Naive thymus-derived CD4-positive, alpha-beta T cell (primary cell): ENCODE measurements around the gene SMIM5. TPM values are rescaled to one million over a fixed set of nuclear protein-coding genes. Genes with fewer than 3 reads are reported as not detected.
A peak's percentile ranks its signal among the peaks of the same experiment; 100 is the strongest.

Source experiments
- ATAC-seq: fragments of 150-1000 bp; cut with Tn5 transposase; 2 replicates; pipeline ENCODE4 v1.10.0; 2021; ENCODE audit warnings: mild to moderate bottlenecking, moderate library complexity
- CTCF ChIA-PET: fragments of 350-600 bp; sonication (Branson Sonifier 250); formaldehyde crosslinking; loops from one replicate; lab custom pipeline; 2021; ENCODE audit warnings: antibody characterized with exemption; lab: Charles Lee
- POLR2A ChIA-PET: fragments of 350-600 bp; sonication (Branson Sonifier 250); formaldehyde crosslinking; loops from one replicate; lab custom pipeline; 2021; ENCODE audit warnings: antibody characterized with exemption, inconsistent platforms; lab: Charles Lee
- DNase-seq, 9 donors: peaks; one replicate each; pipeline versions ENCODE4 v3.0.0 to v3.0.0-alpha.2; 2020 to 2022; ENCODE audit warnings: mixed read lengths in 1 of 9
- H3K27ac ChIP-seq: one replicate; pipeline ENCODE4 v1.7.0; 2013; ENCODE audit warnings: mild to moderate bottlenecking, low read depth, low read length, moderate library complexity
- H3K27me3 ChIP-seq, 2 donors: one replicate each; pipeline ENCODE4 v1.7.0; 2013; ENCODE audit warnings: low read length in 2 of 2, mild to moderate bottlenecking in 2 of 2, moderate library complexity in 2 of 2; ENCODE audit not compliant: control insufficient read depth in 2 of 2, insufficient read depth in 2 of 2
- H3K36me3 ChIP-seq, 3 experiments: 1 replicate in 2 of 3; 2 replicates in 1 of 3; pipeline ENCODE4 v1.7.0; 2013; ENCODE audit warnings: low read length in 3 of 3, mild to moderate bottlenecking in 3 of 3, moderate library complexity in 1 of 3; ENCODE audit not compliant: insufficient read depth in 3 of 3, control insufficient read depth in 2 of 3
- H3K4me1 ChIP-seq, 2 donors: one replicate each; pipeline ENCODE4 v1.7.0; 2013; ENCODE audit warnings: low read length in 2 of 2, mild to moderate bottlenecking in 2 of 2, moderate library complexity in 1 of 2; ENCODE audit not compliant: control insufficient read depth in 2 of 2, insufficient read depth in 2 of 2
- H3K4me3 ChIP-seq: 2 replicates; pipeline ENCODE4 v1.7.0; 2013; ENCODE audit warnings: mild to moderate bottlenecking, low read length
- H3K9me3 ChIP-seq, 3 experiments: 1 replicate in 2 of 3; 2 replicates in 1 of 3; pipeline ENCODE4 v1.7.0; 2013; ENCODE audit warnings: low read length in 3 of 3; ENCODE audit not compliant: control insufficient read depth in 2 of 3
- H3K27ac Mint-ChIP-seq, 9 donors: one replicate each; pipeline ENCODE4 v1.8.0; 2020 to 2022; ENCODE audit warnings: mixed read lengths in 9 of 9, mild to moderate bottlenecking in 8 of 9, moderate library complexity in 5 of 9, inconsistent platforms in 2 of 9
- H3K27me3 Mint-ChIP-seq, 5 donors: one replicate each; pipeline ENCODE4 v1.8.0; 2021 to 2022; ENCODE audit warnings: mixed read lengths in 5 of 5, mild to moderate bottlenecking in 1 of 5
- H3K36me3 Mint-ChIP-seq, 5 donors: one replicate each; pipeline ENCODE4 v1.8.0; 2020 to 2022; ENCODE audit warnings: mixed read lengths in 5 of 5, mild to moderate bottlenecking in 3 of 5, inconsistent platforms in 1 of 5
- H3K4me1 Mint-ChIP-seq, 7 donors: one replicate each; pipeline ENCODE4 v1.8.0; 2020 to 2022; ENCODE audit warnings: mixed read lengths in 7 of 7, mild to moderate bottlenecking in 3 of 7, inconsistent platforms in 1 of 7
- H3K4me3 Mint-ChIP-seq, 10 donors: one replicate each; pipeline ENCODE4 v1.8.0; 2020 to 2022; ENCODE audit warnings: mild to moderate bottlenecking in 10 of 10, mixed read lengths in 10 of 10, moderate library complexity in 6 of 10, inconsistent platforms in 2 of 10
- H3K9me3 Mint-ChIP-seq, 11 donors: one replicate each; pipeline ENCODE4 v1.8.0; 2020 to 2022; ENCODE audit warnings: mixed read lengths in 11 of 11, mild to moderate bottlenecking in 4 of 11, inconsistent platforms in 1 of 11, moderate library complexity in 1 of 11
- intact Hi-C, 2 donors: fragments of 100-400 bp; cut with micrococcal nuclease; formaldehyde crosslinking; loops; one replicate each; pipeline ENCODE4 v1.15.1; 2023
- polyA plus RNA-seq, 2 donors: library from polyadenylated mRNA; unstranded; fragments of 300-500 nt; fragmentation: Illumina TruSeq; gene quantifications; one replicate each; pipeline ENCODE4 v1.2.3, GENCODE V29; 2021
- total RNA-seq, 6 experiments: library from RNA in 5 of 6; stranded (reverse) in 5 of 6; gene quantifications; 1 replicate in 5 of 6; 2 replicates in 1 of 6; pipeline ENCODE4 v1.2.3 and lab custom pipeline; 2021 to 2026

The SMIM5 gene
- total and polyA plus RNA-seq, 7 experiments from 2014 or later = 0.06 to 2.4 (median 0.82) TPM

DNA sequence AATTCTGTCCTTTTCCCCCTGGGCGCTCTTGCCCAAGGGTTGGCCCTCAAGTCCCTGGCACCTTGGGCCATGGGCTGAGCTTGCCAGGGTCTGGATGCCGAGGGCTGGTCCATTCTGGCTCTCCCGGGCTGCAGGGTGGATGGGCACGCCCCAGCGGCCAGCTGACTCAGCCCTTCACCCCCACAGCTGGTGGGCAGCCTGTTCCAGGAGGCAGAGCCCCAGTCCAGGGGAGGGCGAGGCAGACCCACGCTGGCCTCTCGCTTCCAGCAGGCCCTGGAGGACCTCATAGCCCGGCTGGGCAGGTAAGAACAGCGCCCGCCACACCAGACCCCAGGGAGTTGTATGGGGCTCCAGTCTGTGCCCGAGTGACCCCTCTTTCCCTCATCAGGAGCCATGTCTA, 30.6 kb upstream of the SMIM5 start:
- Mint-ChIP-seq H3K9me3 (no peaks in the 10 kb centered on the region), H3K4me3 (no peak overlapping the region), H3K36me3 (peaks cover 0 to 5% (median 0%) of the 10 kb centered on the region in 5 donors), H3K27me3 (no peaks in the 10 kb centered on the region), H3K4me1 (peaks cover 0 to 6% (median 0%) of the 10 kb centered on the region in 7 donors), H3K27ac (no peak overlapping the region)
- CTCF ChIA-PET = no interaction called here
- no peak for DNase-seq
- Histone ChIP-seq H3K4me1 (no peaks in the 10 kb centered on the region), H3K9me3 (no peaks in the 10 kb centered on the region), H3K27ac (no peak overlapping the region), H3K4me3 (no peak overlapping the region), H3K36me3 (no peaks in the 10 kb centered on the region), H3K27me3 (no peaks in the 10 kb centered on the region)
- POLR2A ChIA-PET = no interaction called here
- no peak for ATAC-seq
- intact Hi-C loops = no loop called here

DNA sequence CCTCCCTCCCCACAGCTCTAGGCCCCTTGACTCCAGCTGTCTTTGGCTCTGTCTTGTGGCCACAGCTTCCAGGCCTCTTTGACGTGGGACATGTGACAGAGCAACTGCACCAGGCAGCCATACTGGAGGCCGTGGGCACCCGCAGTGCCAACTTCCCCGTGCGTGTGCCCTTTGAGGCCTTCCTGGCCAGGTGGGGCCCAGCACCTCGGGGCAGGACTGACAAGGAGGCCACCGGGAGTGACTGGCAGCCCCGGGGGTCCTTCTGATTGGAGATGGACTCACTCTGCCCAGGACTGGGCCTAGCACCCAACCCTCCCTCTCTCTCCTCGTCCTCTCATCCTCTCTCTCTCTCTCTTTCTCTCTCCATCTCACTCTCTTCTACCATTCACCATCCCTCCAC, 30.1 kb upstream of the SMIM5 start:
- H3K9me3 Mint-ChIP-seq = no peaks in the 10 kb centered on the region
- H3K36me3 Mint-ChIP-seq = peaks cover 0 to 5% (median 0%) of the 10 kb centered on the region in 5 donors
- peaks cover 0 to 6% (median 0%) of the 10 kb centered on the region in 7 donors for H3K4me1 Mint-ChIP-seq
- intact Hi-C loops = no loop called here
- no peak for DNase-seq
- no peak for ATAC-seq
- no peak overlapping the region for H3K4me3 Mint-ChIP-seq
- H3K27ac Mint-ChIP-seq = peak overlapping the region in 1 of 9 donors; percentile 53
- Histone ChIP-seq H3K27me3 (no peaks in the 10 kb centered on the region), H3K36me3 (no peaks in the 10 kb centered on the region), H3K9me3 (no peaks in the 10 kb centered on the region), H3K4me3 (no peak overlapping the region), H3K4me1 (no peaks in the 10 kb centered on the region), H3K27ac (no peak overlapping the region)
- H3K27me3 Mint-ChIP-seq = no peaks in the 10 kb centered on the region
- CTCF ChIA-PET = no interaction called here
- POLR2A ChIA-PET = no interaction called here

DNA sequence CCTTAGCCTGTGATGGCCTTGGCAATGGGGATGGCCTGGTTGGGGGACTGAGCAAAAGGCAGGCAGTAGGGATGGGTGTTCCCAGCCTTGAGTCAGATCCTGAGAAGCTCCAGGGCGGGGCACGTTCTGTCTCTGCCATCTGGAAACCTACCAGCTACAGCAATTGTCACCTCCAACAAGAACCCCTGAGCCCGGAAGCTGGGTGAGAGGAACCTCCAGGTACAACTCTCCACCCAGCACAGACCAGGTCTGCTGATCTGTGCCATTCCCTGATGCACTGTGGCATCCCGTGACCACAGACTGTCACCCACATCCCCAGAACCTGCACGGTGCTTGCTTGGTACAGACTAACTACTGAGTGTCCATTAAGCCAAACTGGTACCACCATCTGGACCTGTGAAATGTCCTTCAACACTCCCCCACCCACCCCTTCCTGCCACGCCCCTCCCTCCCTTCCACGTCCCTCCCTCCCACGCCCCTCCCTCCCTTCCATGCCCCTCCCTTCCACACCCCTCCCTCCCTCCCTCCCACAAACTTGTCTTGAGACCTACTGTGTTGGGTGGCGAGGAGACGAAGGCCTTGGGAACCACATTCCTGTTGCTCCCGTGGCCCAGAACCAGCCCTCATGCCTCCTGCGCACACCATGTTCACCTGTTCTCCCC, 29.1 kb upstream of the SMIM5 start:
- DNase-seq (no peak), ATAC-seq (no peak)
- Mint-ChIP-seq H3K27me3 (no peaks in the 10 kb centered on the region), H3K4me1 (peaks cover 0 to 6% (median 0%) of the 10 kb centered on the region in 7 donors), H3K4me3 (no peak overlapping the region), H3K36me3 (peaks cover 0 to 5% (median 0%) of the 10 kb centered on the region in 5 donors), H3K9me3 (no peaks in the 10 kb centered on the region), H3K27ac (no peak overlapping the region)
- Histone ChIP-seq H3K27ac (no peak overlapping the region), H3K36me3 (no peaks in the 10 kb centered on the region), H3K4me3 (no peak overlapping the region), H3K27me3 (no peaks in the 10 kb centered on the region), H3K9me3 (no peaks in the 10 kb centered on the region), H3K4me1 (no peaks in the 10 kb centered on the region)
- POLR2A ChIA-PET = no interaction called here
- CTCF ChIA-PET = no interaction called here
- intact Hi-C loops = no loop called here

DNA sequence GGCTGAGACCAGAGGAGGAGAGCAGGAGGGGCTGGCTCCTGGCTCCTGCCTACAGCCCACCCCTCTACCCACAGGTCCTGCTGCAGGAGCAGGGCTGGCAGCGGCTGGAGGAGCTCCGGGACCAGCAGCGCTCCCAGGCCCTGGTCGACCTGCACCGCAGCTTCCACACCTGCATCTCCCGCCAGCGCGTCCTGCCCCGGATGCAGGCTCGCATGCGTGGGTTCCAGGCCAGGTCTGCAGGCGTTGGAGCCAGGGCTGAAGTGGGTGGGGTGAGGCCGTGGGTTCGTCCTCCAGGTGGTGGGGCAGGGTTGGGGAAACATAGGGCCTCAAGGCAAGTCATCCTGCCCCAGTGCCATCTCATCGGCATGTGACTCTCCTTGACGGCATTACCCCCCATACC, 27.4 kb upstream of the SMIM5 start:
- Mint-ChIP-seq H3K27ac (no peak overlapping the region), H3K36me3 (peaks cover 0 to 5% (median 0%) of the 10 kb centered on the region in 5 donors), H3K4me3 (no peak overlapping the region), H3K27me3 (no peaks in the 10 kb centered on the region), H3K9me3 (no peaks in the 10 kb centered on the region), H3K4me1 (peaks cover 0 to 6% (median 0%) of the 10 kb centered on the region in 7 donors)
- Histone ChIP-seq H3K36me3 (peaks cover 0 to 5% (median 0%) of the 10 kb centered on the region in 3 experiments), H3K27me3 (no peaks in the 10 kb centered on the region), H3K4me3 (no peak overlapping the region), H3K9me3 (no peaks in the 10 kb centered on the region), H3K27ac (no peak overlapping the region), H3K4me1 (no peaks in the 10 kb centered on the region)
- intact Hi-C loops = no loop called here
- ATAC-seq (no peak), DNase-seq (no peak)
- ChIA-PET POLR2A (no interaction called here), CTCF (no interaction called here)

- H3K27me3 ChIP-seq = no peaks in the 10 kb centered on the region
- Mint-ChIP-seq H3K36me3 (peaks cover 0 to 5% (median 0%) of the 10 kb centered on the region in 5 donors), H3K4me1 (peaks cover 0 to 6% (median 0%) of the 10 kb centered on the region in 7 donors), H3K9me3 (no peaks in the 10 kb centered on the region), H3K4me3 (no peak overlapping the region), H3K27ac (peak overlapping the region in 2 of 9 donors; percentile 13 to 41), H3K27me3 (no peaks in the 10 kb centered on the region)
- H3K9me3 ChIP-seq = no peaks in the 10 kb centered on the region
- H3K27ac ChIP-seq = no peak overlapping the region
- DNase-seq (no peak), ATAC-seq (no peak)
- ChIA-PET POLR2A (no interaction called here), CTCF (no interaction called here)
- no peaks in the 10 kb centered on the region for H3K4me1 ChIP-seq
- intact Hi-C loops = no loop called here
- H3K4me3 ChIP-seq = no peak overlapping the region
- peaks cover 0 to 7% (median 0%) of the 10 kb centered on the region in 3 experiments for H3K36me3 ChIP-seq
Observed at GRCh38 chr17:75607086-75607485, 26.1 kb upstream of the SMIM5 start.

DNA sequence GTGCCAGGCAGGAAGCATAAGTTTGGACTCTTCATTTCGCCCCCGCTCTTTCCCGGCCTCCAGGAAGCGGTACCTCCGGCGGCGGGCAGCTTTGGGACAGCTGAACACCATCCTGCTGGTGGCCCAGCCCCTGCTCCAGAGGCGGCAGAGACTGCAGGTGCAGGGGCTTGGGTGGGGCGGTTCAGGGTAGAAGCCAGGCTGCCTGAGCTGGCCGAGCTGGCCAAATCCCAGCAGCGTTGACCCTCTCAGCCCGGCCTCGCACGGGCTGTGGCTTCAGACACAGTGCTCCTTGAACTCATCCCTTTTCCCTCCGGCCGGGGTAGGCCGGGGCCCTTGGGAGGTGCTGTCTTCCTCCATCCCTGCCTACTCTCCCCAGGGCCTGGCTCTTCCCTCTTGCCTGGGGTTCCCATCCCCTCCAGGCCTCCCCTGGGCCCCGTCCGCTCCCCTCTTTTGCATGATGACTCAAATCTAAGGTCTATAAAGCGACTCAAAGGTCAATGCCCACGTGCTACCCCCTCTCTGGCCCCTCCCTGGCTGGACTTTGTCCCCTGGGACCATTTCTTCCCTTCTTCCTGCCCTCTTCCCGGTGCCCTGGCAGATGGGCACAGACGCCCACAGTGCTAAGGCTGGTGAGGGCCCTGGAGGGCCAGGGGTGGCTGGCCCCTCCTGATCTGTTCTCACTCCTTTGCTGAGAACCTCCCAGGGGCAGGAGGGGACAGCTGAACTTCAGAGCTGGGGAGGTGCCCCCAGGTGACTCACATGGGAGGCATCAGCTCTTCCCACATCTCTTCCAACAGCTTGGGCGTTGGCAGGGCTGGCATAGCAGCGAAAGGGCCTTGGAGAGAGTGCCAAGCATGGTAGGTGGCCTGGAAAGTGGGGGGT, 22.9 kb upstream of the SMIM5 start:
- Mint-ChIP-seq H3K9me3 (no peaks in the 10 kb centered on the region), H3K4me1 (peaks cover 0 to 2% (median 0%) of the 10 kb centered on the region in 7 donors), H3K27ac (no peak overlapping the region), H3K27me3 (no peaks in the 10 kb centered on the region), H3K4me3 (no peak overlapping the region), H3K36me3 (peaks cover 0 to 5% (median 0%) of the 10 kb centered on the region in 5 donors)
- Histone ChIP-seq H3K4me3 (no peak overlapping the region), H3K27ac (no peak overlapping the region), H3K9me3 (no peaks in the 10 kb centered on the region), H3K4me1 (no peaks in the 10 kb centered on the region), H3K27me3 (no peaks in the 10 kb centered on the region), H3K36me3 (peaks cover 0 to 35% (median 0%) of the 10 kb centered on the region in 3 experiments)
- ChIA-PET POLR2A (no interaction called here), CTCF (interaction anchor here (0.5 to 0.6 kb wide), 2 partner anchors 34 to 305 kb away, joined by 3 to 4 read pairs; no protein-coding TSS in a partner anchor)
- intact Hi-C loops = no loop called here
- DNase-seq (no peak), ATAC-seq (no peak)
